HL-60/S4 (cell line): ENCODE measurements around the gene RAX.

Experiments
- in situ Hi-C: fragments of 300-500 bp; cut with MboI; formaldehyde crosslinking; loops from 2 replicates; pipeline ENCODE4 v1.14.3; 2022; ENCODE audit warnings: low sequenced_read_pairs

The RAX gene

GRCh38 chr18:59272891-59273758 is at the start of gene RAX:
TSS of gene RAX (minus strand) at chr18:59273454. CDS start at chr18:59273206, 248 bp downstream.
- in situ Hi-C loops = no loop called here

GRCh38 chr18:59318460-59319050 is 45.3 kb upstream of the RAX start, which contains the start of gene CPLX4:
TSS of gene CPLX4 (minus strand) at chr18:59318649. CDS start at chr18:59318462, 187 bp downstream.
- in situ Hi-C loops = no loop called here

- in situ Hi-C loops = no loop called here
Observed at GRCh38 chr18:59311631-59312030, 38.4 kb upstream of the RAX start.

GRCh38 chr18:59308938-59309260 is 35.6 kb upstream of the RAX start:
- in situ Hi-C loops = no loop called here

GRCh38 chr18:59308248-59308937 is 35.1 kb upstream of the RAX start:
- in situ Hi-C loops = no loop called here

GRCh38 chr18:59306640-59307039 is 33.4 kb upstream of the RAX start:
- in situ Hi-C loops = no loop called here

GRCh38 chr18:59305295-59305694 is 32.0 kb upstream of the RAX start:
- in situ Hi-C loops = no loop called here

GRCh38 chr18:59303656-59304195 is 30.5 kb upstream of the RAX start:
- in situ Hi-C loops = no loop called here

- in situ Hi-C loops = no loop called here
Observed at GRCh38 chr18:59303006-59303405, 29.8 kb upstream of the RAX start.

- in situ Hi-C loops = no loop called here
Observed at GRCh38 chr18:59301929-59302328, 28.7 kb upstream of the RAX start.

GRCh38 chr18:59300676-59301285 is 27.5 kb upstream of the RAX start:
- in situ Hi-C loops = no loop called here

- in situ Hi-C loops = no loop called here
Observed at GRCh38 chr18:59298871-59299270, 25.6 kb upstream of the RAX start.

GRCh38 chr18:59293317-59293716 is 20.1 kb upstream of the RAX start:
- in situ Hi-C loops = no loop called here

- in situ Hi-C loops = no loop called here
Observed at GRCh38 chr18:59286341-59286740, 13.1 kb upstream of the RAX start.

- in situ Hi-C loops = no loop called here
Observed at GRCh38 chr18:59282341-59282740, 9.1 kb upstream of the RAX start.

GRCh38 chr18:59279722-59280121 is 6.5 kb upstream of the RAX start:
- in situ Hi-C loops = no loop called here

GRCh38 chr18:59279193-59279592 is 5.9 kb upstream of the RAX start:
- in situ Hi-C loops = no loop called here

- in situ Hi-C loops = no loop called here
Observed at GRCh38 chr18:59278793-59279192, 5.5 kb upstream of the RAX start.

GRCh38 chr18:59276047-59276446 is 2.8 kb upstream of the RAX start:
- in situ Hi-C loops = no loop called here

GRCh38 chr18:59275406-59275949 is 2.2 kb upstream of the RAX start:
- in situ Hi-C loops = no loop called here

- in situ Hi-C loops = no loop called here
Observed at GRCh38 chr18:59274533-59274928, 1.3 kb upstream of the RAX start.
